MM.1S (cell line): ENCODE results near the gene SESTD1.

Source experiments
- DNase-seq: peaks from one replicate; pipeline ENCODE4 v3.0.0-alpha.2; 2015
- H2AFZ ChIP-seq: fragments of 300-600 bp; sonication (generic); 2 replicates; pipeline ENCODE4 v1.6.0; 2016; ENCODE audit warnings: antibody characterized with exemption, low read length
- H3F3A ChIP-seq: fragments of 300-600 bp; sonication (generic); 2 replicates; pipeline ENCODE4 v1.6.1; 2016; ENCODE audit warnings: mild to moderate bottlenecking, antibody characterized with exemption, low read length, moderate library complexity, mixed read lengths; ENCODE audit not compliant: insufficient read depth
- H3K27ac ChIP-seq: fragments of 300-600 bp; sonication (generic); 2 replicates; pipeline ENCODE4 v1.5.1; 2016; ENCODE audit warnings: mild to moderate bottlenecking, low read length
- H3K27me3 ChIP-seq: fragments of 300-600 bp; sonication (generic); replicated peaks from 2 replicates; pipeline ENCODE4 v1.6.0; 2016; ENCODE audit warnings: low read length; ENCODE audit not compliant: insufficient read depth
- H3K36me3 ChIP-seq: fragments of 300-600 bp; sonication (generic); replicated peaks from 2 replicates; pipeline ENCODE4 v1.6.1; 2016; ENCODE audit warnings: mild to moderate bottlenecking, low read length, mixed read lengths; ENCODE audit not compliant: insufficient read depth
- H3K4me1 ChIP-seq: fragments of 300-600 bp; sonication (generic); 2 replicates; pipeline ENCODE4 v1.6.1; 2016; ENCODE audit warnings: low read length, mixed read lengths
- H3K4me2 ChIP-seq: fragments of 300-600 bp; sonication (generic); 2 replicates; pipeline ENCODE4 v1.6.0; 2016; ENCODE audit warnings: low read depth, low read length
- H3K4me3 ChIP-seq: fragments of 300-600 bp; sonication (generic); 2 replicates; pipeline ENCODE4 v1.5.1; 2016; ENCODE audit warnings: low read length, mixed read lengths
- H3K79me2 ChIP-seq: fragments of 300-600 bp; sonication (generic); 2 replicates; pipeline ENCODE4 v1.6.1; 2016; ENCODE audit warnings: mixed run types, low read length, mixed read lengths
- H3K9ac ChIP-seq: fragments of 300-600 bp; sonication (generic); 2 replicates; pipeline ENCODE4 v1.6.1; 2016; ENCODE audit warnings: low read length, mixed read lengths
- H3K9me2 ChIP-seq: fragments of 300-600 bp; sonication (generic); replicated peaks from 2 replicates; pipeline ENCODE4 v1.6.1; 2016; ENCODE audit warnings: mild to moderate bottlenecking, low read length, mixed read lengths; ENCODE audit not compliant: insufficient read depth
- H3K9me3 ChIP-seq: fragments of 300-600 bp; sonication (generic); replicated peaks from 2 replicates; pipeline ENCODE4 v1.6.1; 2016; ENCODE audit warnings: mild to moderate bottlenecking, low read length, mixed read lengths; ENCODE audit not compliant: insufficient read depth
- H4K20me1 ChIP-seq: fragments of 300-600 bp; sonication (generic); 2 replicates; pipeline ENCODE4 v1.6.1; 2016; ENCODE audit warnings: mild to moderate bottlenecking, low read length, moderate library complexity, mixed read lengths; ENCODE audit not compliant: insufficient read depth
- CTCF ChIP-seq: fragments of 300-600 bp; sonication (generic); IDR thresholded peaks from 2 replicates; pipeline ENCODE4 v1.5.1; 2016; ENCODE audit warnings: antibody characterized with exemption, low read length, mixed read lengths
- EZH2 ChIP-seq: fragments of 300-600 bp; sonication (generic); optimal IDR thresholded peaks from 2 replicates; pipeline ENCODE3; 2017; ENCODE audit warnings: low read depth, mild to moderate bottlenecking, antibody characterized with exemption, low read length, mixed read lengths
- EZH2phosphoT487 ChIP-seq: fragments of 300-600 bp; sonication (generic); IDR thresholded peaks from 2 replicates; pipeline ENCODE4 v1.6.1; 2018; ENCODE audit warnings: antibody characterized with exemption, low read length

Gene SESTD1, protein sequence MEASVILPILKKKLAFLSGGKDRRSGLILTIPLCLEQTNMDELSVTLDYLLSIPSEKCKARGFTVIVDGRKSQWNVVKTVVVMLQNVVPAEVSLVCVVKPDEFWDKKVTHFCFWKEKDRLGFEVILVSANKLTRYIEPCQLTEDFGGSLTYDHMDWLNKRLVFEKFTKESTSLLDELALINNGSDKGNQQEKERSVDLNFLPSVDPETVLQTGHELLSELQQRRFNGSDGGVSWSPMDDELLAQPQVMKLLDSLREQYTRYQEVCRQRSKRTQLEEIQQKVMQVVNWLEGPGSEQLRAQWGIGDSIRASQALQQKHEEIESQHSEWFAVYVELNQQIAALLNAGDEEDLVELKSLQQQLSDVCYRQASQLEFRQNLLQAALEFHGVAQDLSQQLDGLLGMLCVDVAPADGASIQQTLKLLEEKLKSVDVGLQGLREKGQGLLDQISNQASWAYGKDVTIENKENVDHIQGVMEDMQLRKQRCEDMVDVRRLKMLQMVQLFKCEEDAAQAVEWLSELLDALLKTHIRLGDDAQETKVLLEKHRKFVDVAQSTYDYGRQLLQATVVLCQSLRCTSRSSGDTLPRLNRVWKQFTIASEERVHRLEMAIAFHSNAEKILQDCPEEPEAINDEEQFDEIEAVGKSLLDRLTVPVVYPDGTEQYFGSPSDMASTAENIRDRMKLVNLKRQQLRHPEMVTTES

GRCh38 chr2:179264368-179265081, at the start of gene SESTD1:
SESTD1 (minus strand) TSS chr2:179264832; CDS start chr2:179191841, 72,991 bp downstream.
- peak within 1 kb of the TSS; percentile 97 for H3K4me2 ChIP-seq
- H2AFZ ChIP-seq = peak within 1 kb of the TSS; percentile 94
- 0 out of 2 replicates have a peak, but pooled peaks cover 3% of the 10 kb centered on the region for H3K27me3 ChIP-seq
- H4K20me1 ChIP-seq = no peaks in the 10 kb centered on the region
- H3K4me3 ChIP-seq = peak within 1 kb of the TSS; percentile 96
- H3K4me1 ChIP-seq = peaks cover 7% of the 10 kb centered on the region
- H3K36me3 ChIP-seq = no peaks in the 10 kb centered on the region
- no peaks in the 10 kb centered on the region for H3K9me3 ChIP-seq
- peak; percentile 60 for DNase-seq
- no peaks in the 10 kb centered on the region for H3K9me2 ChIP-seq
- peaks cover 40% of the 10 kb centered on the region for H3K79me2 ChIP-seq
- TF ChIP-seq EZH2phosphoT487 = no peak
- TF ChIP-seq EZH2 = no peak
- H3F3A ChIP-seq = peaks cover 10% of the 10 kb centered on the region
- peak within 1 kb of the TSS; percentile 73 for H3K9ac ChIP-seq
- no peak within 1 kb of the TSS for H3K27ac ChIP-seq

GRCh38 chr2:179313057-179313456, 48.4 kb upstream of the SESTD1 start:
- Histone ChIP-seq H3K79me2 (no peaks in the 10 kb centered on the region), H2AFZ (no peak overlapping the region), H4K20me1 (no peaks in the 10 kb centered on the region), H3K4me1 (no peaks in the 10 kb centered on the region), H3K9me3 (no peaks in the 10 kb centered on the region), H3K27me3 (no peaks in the 10 kb centered on the region), H3K27ac (no peak overlapping the region), H3K9ac (no peak overlapping the region), H3K9me2 (no peaks in the 10 kb centered on the region), H3K36me3 (no peaks in the 10 kb centered on the region), H3K4me2 (no peak overlapping the region), H3F3A (no peaks in the 10 kb centered on the region), H3K4me3 (no peak overlapping the region)
- TF ChIP-seq CTCF = no peak
- TF ChIP-seq EZH2 = no peak
- no peak for TF ChIP-seq EZH2phosphoT487
- no peak for DNase-seq

DNA sequence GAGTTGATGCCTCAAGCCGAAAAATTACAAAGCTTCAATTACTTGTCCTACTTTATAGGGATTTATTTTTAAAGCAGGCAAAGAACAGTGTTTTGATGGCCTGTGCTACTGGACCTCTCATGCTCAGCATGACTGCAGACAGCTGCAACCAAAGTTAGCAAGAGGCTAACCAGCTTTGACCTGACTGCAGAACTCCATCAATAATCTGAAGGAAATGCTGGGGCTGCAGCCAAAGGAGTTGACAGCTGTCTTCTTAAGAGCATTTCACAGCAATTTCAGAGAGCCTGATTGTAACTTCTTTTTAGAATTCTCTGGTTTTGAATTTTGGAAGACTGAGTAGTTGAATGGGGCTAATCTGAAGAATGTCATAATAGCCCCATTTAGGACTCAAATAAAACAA, 46.5 kb upstream of the SESTD1 start:
- H3F3A ChIP-seq = no peaks in the 10 kb centered on the region
- no peaks in the 10 kb centered on the region for H3K79me2 ChIP-seq
- H3K9ac ChIP-seq = no peak overlapping the region
- H3K4me2 ChIP-seq = no peak overlapping the region
- no peaks in the 10 kb centered on the region for H3K27me3 ChIP-seq
- H3K4me1 ChIP-seq = no peaks in the 10 kb centered on the region
- no peaks in the 10 kb centered on the region for H3K36me3 ChIP-seq
- no peak overlapping the region for H3K4me3 ChIP-seq
- no peaks in the 10 kb centered on the region for H4K20me1 ChIP-seq
- no peak for TF ChIP-seq EZH2
- no peak for DNase-seq
- no peaks in the 10 kb centered on the region for H3K9me3 ChIP-seq
- no peaks in the 10 kb centered on the region for H3K9me2 ChIP-seq
- no peak overlapping the region for H2AFZ ChIP-seq
- no peak overlapping the region for H3K27ac ChIP-seq

DNA sequence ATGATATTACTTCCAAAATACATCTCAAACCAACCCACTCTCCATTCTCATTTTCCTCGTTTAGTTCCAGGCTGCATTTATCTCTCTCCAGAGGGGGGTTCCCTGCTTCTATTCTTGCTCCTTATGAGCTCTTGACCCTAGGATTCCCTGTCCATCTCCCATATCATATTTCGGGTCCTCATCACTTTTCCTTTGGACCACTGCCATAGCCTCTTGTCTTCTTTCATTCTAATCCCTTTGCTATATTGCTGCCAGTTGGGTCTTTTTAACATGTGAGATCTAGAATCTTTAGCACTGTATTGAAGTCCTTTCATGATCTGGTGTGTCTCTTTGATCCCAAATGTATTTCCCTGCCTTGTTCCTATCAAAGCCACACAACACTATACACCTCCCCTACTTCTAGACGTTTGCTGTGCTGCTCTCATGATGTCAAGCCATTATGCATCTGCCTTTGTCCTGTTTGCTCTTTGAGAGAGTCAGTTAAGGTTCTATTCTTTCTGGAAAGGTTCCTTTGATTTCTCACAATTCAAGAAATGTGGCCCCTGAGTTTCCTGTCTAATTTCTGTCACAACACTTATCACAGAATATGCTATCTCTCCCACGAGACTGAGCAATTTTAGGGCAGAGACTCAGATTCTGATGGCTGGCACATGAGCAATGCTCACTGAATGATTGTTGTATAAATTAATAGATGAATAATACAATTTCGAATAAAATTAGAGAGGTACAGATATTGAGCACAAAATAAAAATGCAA, 43.2 kb upstream of the SESTD1 start:
- Histone ChIP-seq H3K9ac (no peak overlapping the region), H3K4me3 (no peak overlapping the region), H3K36me3 (no peaks in the 10 kb centered on the region), H3K9me2 (no peaks in the 10 kb centered on the region), H3K4me1 (no peaks in the 10 kb centered on the region), H2AFZ (no peak overlapping the region), H4K20me1 (no peaks in the 10 kb centered on the region), H3K4me2 (no peak overlapping the region), H3K9me3 (no peaks in the 10 kb centered on the region), H3K79me2 (no peaks in the 10 kb centered on the region), H3F3A (no peaks in the 10 kb centered on the region), H3K27ac (no peak overlapping the region), H3K27me3 (no peaks in the 10 kb centered on the region)
- DNase-seq = no peak
- TF ChIP-seq EZH2phosphoT487 = no peak
- no peak for TF ChIP-seq CTCF
- no peak for TF ChIP-seq EZH2
